ENCODE data around the gene SPEN.

DNA sequence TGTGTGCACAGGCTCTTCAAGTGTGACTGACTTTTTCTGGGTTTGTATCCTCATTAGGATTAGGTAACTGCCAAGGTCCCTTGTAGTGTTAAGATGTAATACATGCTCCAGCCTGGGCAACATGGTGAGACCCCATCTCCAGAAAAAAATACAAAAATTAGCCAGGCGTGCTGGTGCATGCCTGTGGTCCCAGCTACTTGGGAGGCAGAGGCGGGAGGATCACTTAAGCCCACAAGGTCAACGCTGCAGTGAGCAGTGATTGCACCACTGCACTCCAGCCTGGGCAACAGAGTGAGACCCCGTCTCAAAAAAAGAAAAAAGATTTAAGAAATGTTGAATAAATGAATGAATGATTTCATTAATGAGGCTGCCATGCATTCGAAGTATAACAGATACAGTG lies 113.3 kb downstream of the SPEN start:
- TF ChIP-seq, protein P1, sequence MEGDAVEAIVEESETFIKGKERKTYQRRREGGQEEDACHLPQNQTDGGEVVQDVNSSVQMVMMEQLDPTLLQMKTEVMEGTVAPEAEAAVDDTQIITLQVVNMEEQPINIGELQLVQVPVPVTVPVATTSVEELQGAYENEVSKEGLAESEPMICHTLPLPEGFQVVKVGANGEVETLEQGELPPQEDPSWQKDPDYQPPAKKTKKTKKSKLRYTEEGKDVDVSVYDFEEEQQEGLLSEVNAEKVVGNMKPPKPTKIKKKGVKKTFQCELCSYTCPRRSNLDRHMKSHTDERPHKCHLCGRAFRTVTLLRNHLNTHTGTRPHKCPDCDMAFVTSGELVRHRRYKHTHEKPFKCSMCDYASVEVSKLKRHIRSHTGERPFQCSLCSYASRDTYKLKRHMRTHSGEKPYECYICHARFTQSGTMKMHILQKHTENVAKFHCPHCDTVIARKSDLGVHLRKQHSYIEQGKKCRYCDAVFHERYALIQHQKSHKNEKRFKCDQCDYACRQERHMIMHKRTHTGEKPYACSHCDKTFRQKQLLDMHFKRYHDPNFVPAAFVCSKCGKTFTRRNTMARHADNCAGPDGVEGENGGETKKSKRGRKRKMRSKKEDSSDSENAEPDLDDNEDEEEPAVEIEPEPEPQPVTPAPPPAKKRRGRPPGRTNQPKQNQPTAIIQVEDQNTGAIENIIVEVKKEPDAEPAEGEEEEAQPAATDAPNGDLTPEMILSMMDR (IDR thresholded peaks at IDR 0.05), result no peak
- TF ChIP-seq POLR2A (IDR thresholded peaks at IDR 0.05), result no peak
